ENCODE data around the gene LPAR1.
A peak's percentile ranks its signal among the peaks of the same experiment; 100 is the strongest.
"Not testable (repeated sequence)": the region's sequence is repeated elsewhere in the genome, so short reads cannot be mapped to it uniquely, and the experiment has no call there.

Gene LPAR1

DNA sequence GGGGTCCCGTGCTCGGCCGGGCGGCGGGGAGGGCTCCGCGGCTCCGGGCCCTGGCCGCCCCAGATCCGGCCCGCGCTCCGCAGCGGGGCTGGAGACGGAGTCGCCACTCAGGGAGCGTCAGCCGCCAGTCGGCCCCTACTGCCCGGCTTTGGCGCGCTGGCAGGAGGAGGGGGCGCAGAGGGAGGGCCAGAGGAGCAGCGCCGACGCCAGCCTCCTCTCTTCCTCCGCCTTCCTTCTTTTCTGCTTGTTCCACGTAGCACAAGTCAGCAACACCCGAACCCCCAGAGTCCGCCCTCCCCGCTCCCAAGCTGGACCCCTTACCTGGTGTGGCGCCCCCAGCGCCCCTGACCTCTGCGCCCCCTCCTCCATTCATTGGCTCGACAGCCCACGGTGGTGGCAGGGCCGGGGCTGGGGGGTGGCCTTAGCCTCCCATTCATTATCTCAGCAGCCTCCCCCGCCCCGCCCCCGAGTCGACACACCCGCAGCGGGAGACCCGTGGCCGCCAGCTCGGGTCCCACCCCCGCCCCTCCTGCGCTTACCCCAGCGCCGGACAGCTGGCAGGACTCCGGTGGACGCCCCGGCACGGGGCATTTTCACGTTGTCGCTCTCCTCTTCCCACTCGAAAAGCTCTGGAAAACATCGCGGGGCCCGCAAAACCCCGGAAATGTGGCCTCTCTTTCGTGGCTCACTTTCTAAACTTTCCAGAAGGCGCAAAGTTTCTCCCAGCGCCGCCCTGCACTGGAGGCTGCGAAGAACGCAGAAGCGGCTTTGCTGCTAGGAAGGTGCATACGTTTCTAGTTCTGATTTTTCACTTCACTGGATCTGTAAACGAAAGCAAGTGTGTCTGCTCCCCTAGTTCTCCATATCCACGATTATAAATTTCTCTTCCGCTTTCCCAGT, at the start of gene LPAR1:
Gene LPAR1 (minus strand): TSS at position 140 of the 900 bp plus-strand sequence. CDS start 66,353 bp downstream, outside the sequence.
- peak in 1 of 3 experiments; percentile 33 for DNase-seq

DNA sequence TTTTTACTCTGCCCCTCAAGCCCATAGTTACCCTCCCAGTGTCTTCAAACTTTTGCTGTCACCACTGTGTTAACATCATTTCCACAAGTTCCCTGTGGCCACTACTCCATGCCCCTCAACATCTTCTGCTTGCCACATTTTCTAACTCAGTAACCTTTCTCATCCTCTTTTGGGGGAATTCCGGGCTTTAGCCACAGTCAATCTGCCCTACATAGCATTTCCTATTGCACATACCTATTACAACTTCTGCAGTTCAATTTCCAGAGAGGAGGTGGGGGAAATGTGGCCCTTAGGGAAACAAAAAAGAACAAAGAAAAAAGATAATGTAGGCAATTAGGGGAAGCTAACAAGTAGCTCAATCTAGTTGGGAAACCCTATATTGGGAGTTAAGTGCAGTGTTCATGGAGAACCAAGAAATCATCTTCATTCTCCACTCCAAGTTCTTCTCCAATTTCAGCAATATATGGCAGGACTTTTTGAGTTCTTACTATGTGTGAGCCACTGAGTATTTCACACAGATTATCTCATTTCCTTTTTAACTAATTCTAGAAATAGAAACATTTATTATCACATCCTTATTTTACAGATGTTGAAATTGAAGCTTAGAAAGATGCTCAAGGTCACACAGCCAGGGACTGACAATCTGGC, 40.2 kb upstream of the LPAR1 start:
- no peak for DNase-seq

- no peak for DNase-seq
Observed at GRCh38 chr9:111076519-111076918, 38.2 kb upstream of the LPAR1 start.

DNA sequence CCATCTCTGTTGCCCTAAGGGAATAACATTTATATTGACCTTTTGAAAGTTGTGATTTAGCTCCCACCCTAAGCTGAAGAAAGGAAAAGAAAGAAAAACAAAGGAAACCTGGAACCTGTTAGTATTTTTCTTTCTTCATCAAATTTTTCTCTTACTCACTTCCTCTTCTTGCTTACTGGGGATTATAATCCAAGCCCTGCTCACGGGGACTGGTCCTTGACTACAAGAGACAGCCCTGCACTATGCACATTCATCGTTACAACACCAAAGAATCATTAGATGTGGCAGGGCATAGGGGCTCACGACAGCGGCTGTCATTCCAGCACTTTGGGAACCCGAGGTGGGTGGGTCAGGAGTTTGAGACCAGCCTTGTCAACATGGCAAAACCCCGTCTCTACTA, 37.8 kb upstream of the LPAR1 start:
- no peak for DNase-seq

DNA sequence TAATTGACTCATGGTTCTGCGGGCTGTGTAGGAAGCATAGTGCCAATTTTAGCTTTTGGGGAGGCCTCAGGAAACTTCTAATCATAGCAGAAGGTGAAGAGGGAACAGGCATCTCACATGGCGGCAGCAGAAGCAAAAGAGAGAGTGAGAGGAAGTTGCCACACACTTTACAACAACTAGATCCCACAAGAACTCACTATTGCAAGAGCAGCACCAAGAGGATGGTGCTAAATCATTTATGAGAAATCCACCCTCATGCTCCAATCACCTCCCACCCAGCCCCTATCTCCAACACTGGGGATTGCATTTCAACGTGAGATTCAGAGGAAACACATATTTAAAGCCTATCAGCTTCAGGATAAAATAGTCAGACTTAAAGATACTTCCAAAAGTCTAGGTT, 36.1 kb upstream of the LPAR1 start:
- no peak for DNase-seq

- DNase-seq = no peak
Observed at GRCh38 chr9:111069183-111069582, 30.9 kb upstream of the LPAR1 start.

DNA sequence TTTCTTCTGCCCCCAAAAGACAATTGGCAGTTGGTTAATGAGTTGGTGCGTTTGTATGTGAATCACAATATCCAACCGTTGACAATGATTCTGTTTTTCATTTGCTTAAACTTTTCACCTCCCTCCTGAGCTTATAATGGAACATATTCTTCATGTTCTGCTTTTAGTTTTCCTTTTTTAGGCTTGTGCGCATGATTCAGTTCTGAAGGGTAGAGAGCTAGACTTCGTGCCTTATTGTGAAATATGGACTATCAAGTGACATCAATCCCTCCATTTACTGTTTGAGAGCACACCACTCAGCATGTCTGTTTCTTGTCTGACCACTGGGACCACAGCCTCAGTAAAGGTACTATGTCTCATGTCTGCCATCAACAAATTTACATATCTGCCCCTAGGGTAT, 30.5 kb upstream of the LPAR1 start:
- DNase-seq = no peak

DNA sequence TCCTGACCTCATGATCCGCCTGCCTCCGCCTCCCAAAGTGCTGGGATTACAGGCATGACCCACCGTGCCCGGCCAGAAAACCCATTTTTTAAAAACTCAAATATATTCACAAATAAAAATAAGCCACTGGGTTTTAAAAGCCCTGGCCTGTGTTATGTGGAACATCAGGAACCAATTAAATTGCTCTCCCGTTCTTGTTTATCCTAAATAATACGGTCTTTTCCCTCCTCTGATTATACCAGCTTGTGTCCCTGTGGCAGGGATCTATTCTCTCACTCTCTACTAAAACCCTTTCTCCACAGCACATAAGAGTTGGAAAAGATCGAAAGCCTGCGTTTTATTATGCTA, 30.1 kb upstream of the LPAR1 start:
- no peak for DNase-seq

DNA sequence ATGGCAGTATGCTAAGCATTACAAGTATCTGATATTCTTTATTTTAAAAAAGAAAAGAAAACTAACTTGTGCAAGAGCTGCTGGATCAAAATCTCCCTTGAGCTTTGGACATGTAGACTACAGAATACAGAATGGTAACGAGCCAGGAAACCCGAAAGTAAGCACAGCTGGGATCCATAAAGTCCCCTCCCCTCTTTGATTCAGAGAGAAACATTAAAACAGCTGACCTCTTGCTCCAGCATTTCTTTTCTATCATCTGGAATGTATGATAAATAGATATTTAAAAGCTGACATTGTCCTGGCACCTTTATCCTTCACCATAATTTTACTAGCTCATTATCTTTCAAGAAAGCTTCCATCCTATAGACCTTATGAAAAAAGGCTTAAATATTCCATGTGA, 28.2 kb upstream of the LPAR1 start:
- DNase-seq = no peak

- no peak for DNase-seq
Observed at GRCh38 chr9:111065414-111065813, 27.1 kb upstream of the LPAR1 start.

DNA sequence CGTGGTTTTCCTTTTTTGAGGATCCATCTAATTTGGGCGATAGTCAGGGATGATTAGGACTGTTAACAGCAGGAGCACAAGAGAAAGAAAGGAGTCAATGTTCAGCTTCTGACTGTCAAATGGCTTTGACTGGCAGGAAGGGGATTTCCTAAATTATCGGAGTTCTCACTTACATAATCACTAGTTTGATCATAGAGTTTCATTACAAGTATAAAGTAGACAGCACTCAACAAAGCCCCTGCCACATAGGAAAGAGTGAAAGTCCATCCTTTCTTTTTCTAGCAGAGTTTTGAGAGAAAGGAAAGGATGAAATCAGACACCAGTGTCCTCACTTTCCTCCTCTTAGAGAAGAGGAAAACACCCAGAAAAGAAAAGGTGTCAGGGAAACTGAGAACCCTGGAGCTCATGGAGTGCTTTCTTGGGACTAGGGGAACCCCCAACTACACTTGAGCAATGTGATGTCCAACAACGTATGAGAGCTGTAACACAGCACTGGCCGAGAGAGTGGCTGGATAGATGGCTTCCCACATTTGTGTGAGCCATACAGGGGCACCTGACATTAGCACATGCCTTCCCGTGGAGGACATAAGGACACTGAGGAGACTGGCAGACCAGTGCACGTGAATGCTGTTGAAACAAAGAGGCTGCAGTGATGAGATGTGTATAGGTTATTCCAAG, 26.0 kb upstream of the LPAR1 start:
- DNase-seq = no peak

- DNase-seq = no peak
Observed at GRCh38 chr9:111063332-111063731, 25.1 kb upstream of the LPAR1 start.

DNA sequence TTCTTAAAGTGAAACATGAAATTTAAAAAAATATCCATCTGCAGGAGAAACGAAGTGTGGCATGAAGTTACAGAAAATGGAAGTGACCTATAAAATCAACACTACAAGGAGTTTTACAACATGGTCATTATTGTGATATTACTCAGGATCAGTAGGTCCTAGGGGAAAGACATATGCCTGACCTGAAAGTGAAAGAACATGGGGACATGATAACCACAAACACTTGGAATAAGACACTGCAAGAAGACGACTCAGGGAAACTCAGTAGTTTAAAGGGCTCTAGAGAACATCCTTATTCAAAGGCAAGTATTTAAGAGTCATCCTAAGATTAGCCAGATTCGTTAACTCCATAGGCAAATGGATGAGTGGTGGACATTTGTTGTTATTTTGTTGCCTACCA, 19.9 kb upstream of the LPAR1 start:
- DNase-seq = no peak

DNA sequence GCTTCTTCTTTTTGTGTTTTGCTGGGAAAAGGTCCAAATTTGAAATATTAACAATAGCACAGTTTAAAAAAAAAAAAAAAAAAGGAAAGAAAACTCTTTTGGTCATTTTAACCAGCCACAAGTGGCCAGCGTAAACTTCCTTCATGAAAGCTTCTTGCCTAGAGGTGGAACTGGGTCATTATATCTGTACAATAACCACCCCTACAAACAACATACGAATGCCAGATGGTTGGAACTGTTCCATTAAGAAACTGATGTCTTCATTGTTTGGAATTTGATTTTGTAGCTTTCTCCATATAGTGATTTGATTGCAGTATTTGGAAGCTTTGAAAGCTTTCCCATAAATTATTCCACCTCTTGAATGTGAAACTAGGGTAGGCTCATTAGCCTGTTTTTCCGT, 18.3 kb upstream of the LPAR1 start:
- DNase-seq = no peak

GRCh38 chr9:111052791-111053190, 14.5 kb upstream of the LPAR1 start:
- no peak for DNase-seq

DNA sequence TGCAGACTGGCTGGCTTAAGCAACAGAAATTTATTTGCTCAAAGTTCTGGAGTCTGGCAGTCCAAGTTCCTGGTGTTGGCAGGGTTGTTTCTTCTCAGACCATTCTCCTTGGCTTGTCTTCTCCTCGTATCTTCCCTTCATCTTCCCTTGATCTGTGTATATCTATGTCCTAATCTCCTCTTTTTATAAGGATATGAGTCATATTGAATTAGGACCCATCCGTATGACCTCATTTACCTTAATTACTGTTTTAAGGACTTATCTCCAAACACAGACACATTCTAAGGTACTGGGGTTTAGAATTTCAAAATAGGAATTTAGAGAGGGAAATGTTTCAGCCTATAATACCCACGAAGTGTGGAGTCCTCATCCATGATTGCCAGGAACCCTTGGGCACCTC, 13.1 kb upstream of the LPAR1 start:
- DNase-seq = no peak

DNA sequence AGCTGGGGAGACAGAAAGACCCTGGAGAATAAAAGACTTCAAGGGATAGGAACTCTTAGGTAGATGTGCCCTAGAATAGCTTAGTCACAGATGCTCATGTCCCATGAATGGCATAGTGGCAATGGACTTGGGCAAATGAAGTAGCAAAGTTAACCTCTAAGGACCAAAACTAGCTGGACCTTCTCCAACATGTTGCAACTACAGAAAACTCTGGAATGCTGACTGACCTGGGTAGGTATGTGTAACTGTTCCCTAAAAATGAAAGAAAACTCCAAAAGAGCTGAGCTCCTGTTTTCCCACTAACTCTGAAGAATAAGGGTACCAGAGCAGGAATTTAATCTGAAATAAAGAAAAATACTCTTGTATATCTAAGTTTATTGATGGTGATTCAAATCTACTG, 12.5 kb upstream of the LPAR1 start:
- no peak for DNase-seq

- not testable (repeated sequence) for DNase-seq
Observed at GRCh38 chr9:111047287-111047686, 9.0 kb upstream of the LPAR1 start.

DNA sequence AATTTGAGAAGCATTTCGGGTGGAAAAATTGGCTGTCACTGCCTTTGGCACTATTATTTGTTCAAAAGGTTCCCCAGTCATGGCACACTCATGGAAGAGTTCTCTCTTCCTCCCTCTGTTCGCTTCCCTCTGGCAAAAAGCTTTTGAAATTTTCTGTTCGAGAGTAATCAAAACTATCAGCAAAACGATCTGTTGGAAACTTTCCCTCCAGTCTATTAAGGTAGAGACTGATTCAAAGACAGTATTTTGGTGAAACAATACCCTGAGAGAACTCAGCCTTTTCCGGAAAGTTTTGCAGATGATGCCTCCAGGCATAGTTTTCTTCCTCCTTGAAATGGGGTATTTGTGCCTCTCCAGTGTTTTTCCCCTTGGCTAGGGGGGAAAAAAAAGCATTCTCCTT, 3.6 kb upstream of the LPAR1 start:
- DNase-seq = no peak

GRCh38 chr9:111040494-111040893, 2.2 kb upstream of the LPAR1 start:
- no peak for DNase-seq

- DNase-seq = no peak
Observed at GRCh38 chr9:111039231-111039906, 1.1 kb upstream of the LPAR1 start.

- peak; percentile 5 to 51 (median 44) for DNase-seq
Observed at GRCh38 chr9:111037708-111038330, 451 bp downstream of the LPAR1 start.

GRCh38 chr9:111037356-111037707, 938 bp downstream of the LPAR1 start:
- peak in 2 of 3 experiments; percentile 25 to 45 for DNase-seq

Measured in NCI-H1417 (cell line).